A549 (cell line): ENCODE results near the gene SLC66A3. TPM values are rescaled to one million over a fixed set of nuclear protein-coding genes. Genes with fewer than 3 reads are reported as not detected.
A peak's percentile ranks its signal among the peaks of the same experiment; 100 is the strongest.

ENCODE experiments used
- ATAC-seq, 2 experiments: fragments of 200-7000 bp in 1 of 2; fragments of >200 bp in 1 of 2; cut with Nextera tagmentation in 1 of 2; cut with Tn5 transposase in 1 of 2; 3 replicates each; pipeline versions ENCODE4 v1.8.0 to v1.9.1; 2018 to 2020; ENCODE audit warnings: mild to moderate bottlenecking in 1 of 2, moderate library complexity in 1 of 2
- CTCF ChIA-PET: fragments of 300-600 bp; sonication (Branson Sonifier 250); formaldehyde crosslinking; extraction: SDS; loops from one replicate; lab custom pipeline; 2021; ENCODE audit warnings: antibody characterized with exemption, inconsistent platforms; lab: Yijun Ruan, JAX
- POLR2A ChIA-PET: fragments of 350-600 bp; formaldehyde crosslinking; extraction: SDS; loops from one replicate; lab custom pipeline; 2021; ENCODE audit warnings: antibody characterized with exemption, inconsistent platforms; lab: Yijun Ruan, JAX
- DNase-seq, 2 experiments: peaks; one replicate each; pipeline versions ENCODE4 v3.0.0 to v3.0.0-alpha.2; 2011 to 2016; ENCODE audit warnings: low read depth in 1 of 2, low spot score in 1 of 2
- FAIRE-seq: peaks from 2 replicates; lab custom pipeline; 2011; peaks lifted over from hg19 to GRCh38; lab: Jason Lieb, UNC
- H3K27ac ChIP-seq, 2 experiments: fragments of >200 bp; sonication (Bioruptor Twin); formaldehyde crosslinking; 3 replicates each; pipeline ENCODE4 v1.5.1; 2016 to 2017
- H3K4me1 ChIP-seq: fragments of >200 bp; sonication (Bioruptor Twin); formaldehyde crosslinking; 3 replicates; pipeline ENCODE4 v1.6.1; 2016
- H3K4me2 ChIP-seq: fragments of >200 bp; sonication (Bioruptor Twin); formaldehyde crosslinking; 3 replicates; pipeline ENCODE4 v1.6.1; 2016
- H3K4me3 ChIP-seq: fragments of >200 bp; sonication (Bioruptor Twin); formaldehyde crosslinking; 3 replicates; pipeline ENCODE4 v1.5.1; 2016
- H3K9me3 ChIP-seq: fragments of >200 bp; sonication (Bioruptor Twin); formaldehyde crosslinking; 3 replicates; pipeline ENCODE4 v1.6.1; 2016
- BHLHE40 ChIP-seq: IDR thresholded peaks from 2 replicates; pipeline ENCODE4 v1.6.1; 2012; ENCODE audit warnings: low read depth, low read length, inconsistent platforms
- CBX2 ChIP-seq: fragments of 200-600 bp; sonication (generic); IDR thresholded peaks from 2 replicates; pipeline ENCODE4 v1.6.1; 2016; ENCODE audit warnings: low read depth, mild to moderate bottlenecking, borderline replicate concordance
- CEBPB ChIP-seq, 2 experiments: fragments of >200 bp in 1 of 2; sonication (Bioruptor Twin) in 1 of 2; formaldehyde crosslinking in 1 of 2; IDR thresholded peaks; 2 replicates each; pipeline ENCODE4 v1.6.1; 2012 to 2016
- CHD2 ChIP-seq: fragments of 150-350 bp; IDR thresholded peaks from 2 replicates; pipeline ENCODE4 v1.6.1; 2014; ENCODE audit warnings: low read length; ENCODE audit not compliant: partially characterized antibody
- EHMT2 ChIP-seq: fragments of 200-600 bp; sonication (generic); IDR thresholded peaks from 2 replicates; pipeline ENCODE4 v1.6.1; 2016; ENCODE audit warnings: antibody characterized with exemption, low read depth, mild to moderate bottlenecking, moderate library complexity
- ESRRA ChIP-seq: fragments of 150-350 bp; IDR thresholded peaks from 2 replicates; pipeline ENCODE4 v1.6.1; 2014; ENCODE audit warnings: mild to moderate bottlenecking, low read length, borderline replicate concordance
- FOSL2 ChIP-seq, 2 experiments: fragments of 450-650 bp in 1 of 2; fragments of >200 bp in 1 of 2; sonication (Bioruptor Twin) in 1 of 2; formaldehyde crosslinking; IDR thresholded peaks; 2 replicates each; pipeline versions ENCODE4 v1.5.0 to v1.6.1; 2016 to 2020; ENCODE audit warnings: mild to moderate bottlenecking in 1 of 2, moderate library complexity in 1 of 2
- FOXS1 ChIP-seq: fragments of 250-450 bp; sonication (Bioruptor Pico); IDR thresholded peaks from 2 replicates; pipeline ENCODE4 v1.5.0; 2020; ENCODE audit warnings: mild to moderate bottlenecking, moderate library complexity
- GATA3 ChIP-seq: IDR thresholded peaks from 2 replicates; pipeline ENCODE4 v1.6.1; 2012; ENCODE audit warnings: borderline replicate concordance
- HOXB13 ChIP-seq: fragments of 250-450 bp; sonication (Bioruptor Pico); IDR thresholded peaks from 2 replicates; pipeline ENCODE4 v1.5.0; 2020; ENCODE audit warnings: low read depth, mild to moderate bottlenecking, moderate library complexity
- HOXB5 ChIP-seq: fragments of 250-450 bp; sonication (Bioruptor Pico); IDR thresholded peaks from 2 replicates; pipeline ENCODE4 v1.5.0; 2020; ENCODE audit warnings: mild to moderate bottlenecking, moderate library complexity
- JUN ChIP-seq, 2 experiments: fragments of >200 bp; sonication (Bioruptor Twin); formaldehyde crosslinking; IDR thresholded peaks; 2 replicates in 1 of 2; 3 replicates in 1 of 2; pipeline ENCODE4 v1.6.1; 2016 to 2017
- KDM1A ChIP-seq: fragments of 200-600 bp; sonication (generic); IDR thresholded peaks from 2 replicates; pipeline ENCODE4 v1.6.1; 2016; ENCODE audit warnings: low read depth, mild to moderate bottlenecking
- RARB ChIP-seq: fragments of 250-450 bp; sonication (Bioruptor Pico); IDR thresholded peaks from 2 replicates; pipeline ENCODE4 v1.8.0; 2021; ENCODE audit warnings: mild to moderate bottlenecking, moderate library complexity
- RCOR1 ChIP-seq: fragments of 150-350 bp; IDR thresholded peaks from 2 replicates; pipeline ENCODE4 v1.6.1; 2014; ENCODE audit warnings: antibody characterized with exemption, low read length, low read depth
- RFX5 ChIP-seq: fragments of 450-650 bp; IDR thresholded peaks from 2 replicates; pipeline ENCODE4 v1.7.1; 2014; ENCODE audit warnings: antibody characterized with exemption, mild to moderate bottlenecking, moderate library complexity
- ZSCAN20 ChIP-seq: fragments of 250-450 bp; sonication (Bioruptor Pico); IDR thresholded peaks from 2 replicates; pipeline ENCODE4 v1.8.0; 2022; ENCODE audit warnings: mild to moderate bottlenecking, moderate library complexity
- WGBS: methylation state at CpG from one replicate; pipeline ENCODE4 v1.1.6; 2017; ENCODE audit errors: missing lambda C conversion rate; 5-methylcytosine and 5-hydroxymethylcytosine counted together
- polyA plus RNA-seq, 4 experiments: library from polyadenylated mRNA; depleted of rRNA in 3 of 4; stranded (reverse); fragments of >200 nt; fragmentation: RNase III in 1 of 4; extraction: RNeasy Plus Mini Kit Qiagen cat#74134 plus additional on column Dnase treatment in 1 of 4; gene quantifications; 2 replicates in 3 of 4; 3 replicates in 1 of 4; pipeline ENCODE4 v1.2.3, GENCODE V29; 2011 to 2017
- TF ChIP-seq, protein P1 (sequence below): fragments of 450-650 bp; IDR thresholded peaks from 2 replicates; pipeline ENCODE4 v1.6.1; 2014; ENCODE audit warnings: antibody characterized with exemption
- TF ChIP-seq, protein P2 (sequence below): fragments of >200 bp; sonication (Bioruptor Twin); formaldehyde crosslinking; IDR thresholded peaks from 3 replicates; pipeline ENCODE4 v1.5.1; 2016
- TF ChIP-seq, protein P3 (sequence below): IDR thresholded peaks from 2 replicates; pipeline ENCODE4 v1.6.1; 2012
- TF ChIP-seq, protein P4 (sequence below): fragments of 150-350 bp; IDR thresholded peaks from 2 replicates; pipeline ENCODE4 v1.6.1; 2014; ENCODE audit warnings: low read depth, mild to moderate bottlenecking, low read length
- TF ChIP-seq, protein P5 (sequence below): IDR thresholded peaks from 2 replicates; pipeline ENCODE4 v1.6.1; 2012
- TF ChIP-seq, protein P6 (sequence below): fragments of 200-600 bp; sonication (generic); IDR thresholded peaks from 2 replicates; pipeline ENCODE4 v1.6.1; 2016; ENCODE audit warnings: antibody characterized with exemption, mild to moderate bottlenecking, moderate library complexity
- TF ChIP-seq, protein P7 (sequence below): fragments of 250-450 bp; sonication (Bioruptor Pico); IDR thresholded peaks from 2 replicates; pipeline ENCODE4 v1.5.0; 2021; ENCODE audit warnings: mild to moderate bottlenecking, moderate library complexity, borderline replicate concordance

SLC66A3 gene
- polyA plus RNA-seq, 2 of the 4 experiments (the other 2 are of a cell fraction): 24.9 to 69.8 TPM

DNA sequence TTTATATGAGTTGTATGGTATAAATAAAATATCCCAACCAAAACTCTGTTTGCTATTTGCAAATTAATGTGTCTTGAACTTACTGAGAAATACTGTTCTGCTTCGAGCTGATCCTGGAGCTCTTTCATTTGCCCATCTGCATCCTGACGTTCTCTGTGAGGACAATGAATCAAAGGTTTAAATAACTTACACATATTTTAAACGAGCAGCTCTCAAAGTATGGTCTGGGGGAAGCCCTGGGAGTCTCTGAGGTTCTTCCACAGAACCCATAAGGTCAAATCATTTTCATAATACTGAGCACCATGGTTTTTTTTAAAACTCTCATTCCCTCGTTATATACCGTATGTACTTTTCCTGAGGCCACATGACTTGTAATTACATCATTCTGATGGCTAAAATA, 46.7 kb downstream of the SLC66A3 start:
- ChIA-PET CTCF (interaction anchor here (0.8 to 1.6 kb wide), 2 partner anchors 69 to 245 kb away, joined by 4 to 7 read pairs; a partner anchor contains a TSS), POLR2A (interaction anchor here (1.9 kb wide), 1 partner anchor 47 kb away, joined by 9 read pairs; the partner anchor contains the start of gene SLC66A3)
- 90% methylated on average over 5 of the region's 5 CpGs for WGBS
- TF ChIP-seq, protein P1, sequence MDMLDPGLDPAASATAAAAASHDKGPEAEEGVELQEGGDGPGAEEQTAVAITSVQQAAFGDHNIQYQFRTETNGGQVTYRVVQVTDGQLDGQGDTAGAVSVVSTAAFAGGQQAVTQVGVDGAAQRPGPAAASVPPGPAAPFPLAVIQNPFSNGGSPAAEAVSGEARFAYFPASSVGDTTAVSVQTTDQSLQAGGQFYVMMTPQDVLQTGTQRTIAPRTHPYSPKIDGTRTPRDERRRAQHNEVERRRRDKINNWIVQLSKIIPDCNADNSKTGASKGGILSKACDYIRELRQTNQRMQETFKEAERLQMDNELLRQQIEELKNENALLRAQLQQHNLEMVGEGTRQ: no peak
- TF ChIP-seq EHMT2 (no peak), ESRRA (no peak), HOXB5 (CRISPR knock-in tag) (no peak), RCOR1 (no peak), RARB (CRISPR knock-in tag) (no peak)
- TF ChIP-seq, protein P2, sequence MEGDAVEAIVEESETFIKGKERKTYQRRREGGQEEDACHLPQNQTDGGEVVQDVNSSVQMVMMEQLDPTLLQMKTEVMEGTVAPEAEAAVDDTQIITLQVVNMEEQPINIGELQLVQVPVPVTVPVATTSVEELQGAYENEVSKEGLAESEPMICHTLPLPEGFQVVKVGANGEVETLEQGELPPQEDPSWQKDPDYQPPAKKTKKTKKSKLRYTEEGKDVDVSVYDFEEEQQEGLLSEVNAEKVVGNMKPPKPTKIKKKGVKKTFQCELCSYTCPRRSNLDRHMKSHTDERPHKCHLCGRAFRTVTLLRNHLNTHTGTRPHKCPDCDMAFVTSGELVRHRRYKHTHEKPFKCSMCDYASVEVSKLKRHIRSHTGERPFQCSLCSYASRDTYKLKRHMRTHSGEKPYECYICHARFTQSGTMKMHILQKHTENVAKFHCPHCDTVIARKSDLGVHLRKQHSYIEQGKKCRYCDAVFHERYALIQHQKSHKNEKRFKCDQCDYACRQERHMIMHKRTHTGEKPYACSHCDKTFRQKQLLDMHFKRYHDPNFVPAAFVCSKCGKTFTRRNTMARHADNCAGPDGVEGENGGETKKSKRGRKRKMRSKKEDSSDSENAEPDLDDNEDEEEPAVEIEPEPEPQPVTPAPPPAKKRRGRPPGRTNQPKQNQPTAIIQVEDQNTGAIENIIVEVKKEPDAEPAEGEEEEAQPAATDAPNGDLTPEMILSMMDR: no peak
- TF ChIP-seq, protein P3, sequence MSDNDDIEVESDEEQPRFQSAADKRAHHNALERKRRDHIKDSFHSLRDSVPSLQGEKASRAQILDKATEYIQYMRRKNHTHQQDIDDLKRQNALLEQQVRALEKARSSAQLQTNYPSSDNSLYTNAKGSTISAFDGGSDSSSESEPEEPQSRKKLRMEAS: no peak
- DNase-seq (no peak), FAIRE-seq (peak; percentile 68), ATAC-seq (no peak)
- Histone ChIP-seq H3K4me2 (no peak overlapping the region), H3K4me3 (no peak overlapping the region), H3K27ac (no peak overlapping the region; a peak in 1 of 6 replicates), H3K9me3 (no peaks in the 10 kb centered on the region), H3K4me1 (peaks cover 28% of the 10 kb centered on the region)

DNA sequence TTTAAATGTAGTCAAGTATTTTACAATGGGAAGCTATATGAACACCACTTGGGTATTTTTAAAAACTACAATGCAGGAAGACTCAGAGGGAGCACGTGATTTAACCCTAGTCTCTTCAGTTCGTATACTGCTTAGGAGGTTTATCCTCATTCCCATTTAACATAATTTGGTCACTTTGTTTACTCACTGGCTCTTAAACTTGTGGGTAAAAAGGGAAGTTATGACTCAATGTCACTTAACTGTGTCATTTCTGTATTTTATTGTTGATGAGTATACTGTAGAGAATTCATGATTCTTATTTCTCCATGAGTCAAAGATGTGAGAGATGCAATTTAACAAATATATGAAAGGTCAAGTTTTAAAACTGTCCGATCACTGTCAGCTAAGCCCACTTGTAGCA, 48.2 kb downstream of the SLC66A3 start:
- H3K27ac ChIP-seq: 0 out of 6 replicates have a peak overlapping the region, but pooled peaks of 1 of the 2 experiments have one; percentile 3
- H3K4me1 ChIP-seq: peaks cover 28% of the 10 kb centered on the region
- WGBS: 4% methylated on average over 3 of the region's 3 CpGs
- FAIRE-seq (peak; percentile 91), DNase-seq (peak; percentile 71), ATAC-seq (peak; percentile 85 to 89)
- H3K4me3 ChIP-seq: no peak overlapping the region
- ChIA-PET CTCF (interaction anchor here (0.9 to 2.9 kb wide), 8 partner anchors 15 to 380 kb away, joined by 3 to 18 read pairs (median 4); a partner anchor contains a TSS), POLR2A (interaction anchor here (0.6 kb wide), 1 partner anchor 541 kb away, joined by 3 read pairs; no protein-coding TSS in a partner anchor)
- H3K4me2 ChIP-seq: peak overlapping the region; percentile 54
- H3K9me3 ChIP-seq: no peaks in the 10 kb centered on the region
- TF ChIP-seq, protein P4, sequence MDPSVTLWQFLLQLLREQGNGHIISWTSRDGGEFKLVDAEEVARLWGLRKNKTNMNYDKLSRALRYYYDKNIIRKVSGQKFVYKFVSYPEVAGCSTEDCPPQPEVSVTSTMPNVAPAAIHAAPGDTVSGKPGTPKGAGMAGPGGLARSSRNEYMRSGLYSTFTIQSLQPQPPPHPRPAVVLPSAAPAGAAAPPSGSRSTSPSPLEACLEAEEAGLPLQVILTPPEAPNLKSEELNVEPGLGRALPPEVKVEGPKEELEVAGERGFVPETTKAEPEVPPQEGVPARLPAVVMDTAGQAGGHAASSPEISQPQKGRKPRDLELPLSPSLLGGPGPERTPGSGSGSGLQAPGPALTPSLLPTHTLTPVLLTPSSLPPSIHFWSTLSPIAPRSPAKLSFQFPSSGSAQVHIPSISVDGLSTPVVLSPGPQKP: no peak
- TF ChIP-seq RFX5 (no peak), ZSCAN20 (CRISPR knock-in tag) (no peak), GATA3 (peak; percentile 80; the same call in 1 of the 2 replicates), KDM1A (no peak), CHD2 (no peak), CEBPB (IDR thresholded peaks at IDR 0.05) (peak in 1 of 2 experiments; percentile 54; a peak in 1 of 4 replicates), FOXS1 (CRISPR knock-in tag) (no peak), CBX2 (no peak), BHLHE40 (0 out of 2 replicates have a peak, but pooled peaks have one; percentile 58), FOSL2 (IDR thresholded peaks at IDR 0.05) (peak; percentile 84), FOSL2 (CRISPR knock-in tag; IDR thresholded peaks at IDR 0.05) (peak; percentile 94), HOXB13 (no peak), JUN (IDR thresholded peaks at IDR 0.05) (peak; percentile 20 to 55; a peak in 1 of 5 replicates)
- TF ChIP-seq, protein P5, sequence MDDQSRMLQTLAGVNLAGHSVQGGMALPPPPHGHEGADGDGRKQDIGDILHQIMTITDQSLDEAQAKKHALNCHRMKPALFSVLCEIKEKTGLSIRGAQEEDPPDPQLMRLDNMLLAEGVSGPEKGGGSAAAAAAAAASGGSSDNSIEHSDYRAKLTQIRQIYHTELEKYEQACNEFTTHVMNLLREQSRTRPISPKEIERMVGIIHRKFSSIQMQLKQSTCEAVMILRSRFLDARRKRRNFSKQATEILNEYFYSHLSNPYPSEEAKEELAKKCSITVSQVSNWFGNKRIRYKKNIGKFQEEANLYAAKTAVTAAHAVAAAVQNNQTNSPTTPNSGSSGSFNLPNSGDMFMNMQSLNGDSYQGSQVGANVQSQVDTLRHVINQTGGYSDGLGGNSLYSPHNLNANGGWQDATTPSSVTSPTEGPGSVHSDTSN: no peak
- TF ChIP-seq, protein P1: peak; percentile 75
- TF ChIP-seq, protein P6, sequence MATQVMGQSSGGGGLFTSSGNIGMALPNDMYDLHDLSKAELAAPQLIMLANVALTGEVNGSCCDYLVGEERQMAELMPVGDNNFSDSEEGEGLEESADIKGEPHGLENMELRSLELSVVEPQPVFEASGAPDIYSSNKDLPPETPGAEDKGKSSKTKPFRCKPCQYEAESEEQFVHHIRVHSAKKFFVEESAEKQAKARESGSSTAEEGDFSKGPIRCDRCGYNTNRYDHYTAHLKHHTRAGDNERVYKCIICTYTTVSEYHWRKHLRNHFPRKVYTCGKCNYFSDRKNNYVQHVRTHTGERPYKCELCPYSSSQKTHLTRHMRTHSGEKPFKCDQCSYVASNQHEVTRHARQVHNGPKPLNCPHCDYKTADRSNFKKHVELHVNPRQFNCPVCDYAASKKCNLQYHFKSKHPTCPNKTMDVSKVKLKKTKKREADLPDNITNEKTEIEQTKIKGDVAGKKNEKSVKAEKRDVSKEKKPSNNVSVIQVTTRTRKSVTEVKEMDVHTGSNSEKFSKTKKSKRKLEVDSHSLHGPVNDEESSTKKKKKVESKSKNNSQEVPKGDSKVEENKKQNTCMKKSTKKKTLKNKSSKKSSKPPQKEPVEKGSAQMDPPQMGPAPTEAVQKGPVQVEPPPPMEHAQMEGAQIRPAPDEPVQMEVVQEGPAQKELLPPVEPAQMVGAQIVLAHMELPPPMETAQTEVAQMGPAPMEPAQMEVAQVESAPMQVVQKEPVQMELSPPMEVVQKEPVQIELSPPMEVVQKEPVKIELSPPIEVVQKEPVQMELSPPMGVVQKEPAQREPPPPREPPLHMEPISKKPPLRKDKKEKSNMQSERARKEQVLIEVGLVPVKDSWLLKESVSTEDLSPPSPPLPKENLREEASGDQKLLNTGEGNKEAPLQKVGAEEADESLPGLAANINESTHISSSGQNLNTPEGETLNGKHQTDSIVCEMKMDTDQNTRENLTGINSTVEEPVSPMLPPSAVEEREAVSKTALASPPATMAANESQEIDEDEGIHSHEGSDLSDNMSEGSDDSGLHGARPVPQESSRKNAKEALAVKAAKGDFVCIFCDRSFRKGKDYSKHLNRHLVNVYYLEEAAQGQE: no peak
- TF ChIP-seq, protein P7, sequence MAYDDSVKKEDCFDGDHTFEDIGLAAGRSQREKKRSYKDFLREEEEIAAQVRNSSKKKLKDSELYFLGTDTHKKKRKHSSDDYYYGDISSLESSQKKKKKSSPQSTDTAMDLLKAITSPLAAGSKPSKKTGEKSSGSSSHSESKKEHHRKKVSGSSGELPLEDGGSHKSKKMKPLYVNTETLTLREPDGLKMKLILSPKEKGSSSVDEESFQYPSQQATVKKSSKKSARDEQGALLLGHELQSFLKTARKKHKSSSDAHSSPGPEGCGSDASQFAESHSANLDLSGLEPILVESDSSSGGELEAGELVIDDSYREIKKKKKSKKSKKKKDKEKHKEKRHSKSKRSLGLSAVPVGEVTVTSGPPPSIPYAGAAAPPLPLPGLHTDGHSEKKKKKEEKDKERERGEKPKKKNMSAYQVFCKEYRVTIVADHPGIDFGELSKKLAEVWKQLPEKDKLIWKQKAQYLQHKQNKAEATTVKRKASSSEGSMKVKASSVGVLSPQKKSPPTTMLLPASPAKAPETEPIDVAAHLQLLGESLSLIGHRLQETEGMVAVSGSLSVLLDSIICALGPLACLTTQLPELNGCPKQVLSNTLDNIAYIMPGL (CRISPR knock-in tag): no peak
